GM12865 (cell line): ENCODE measurements around the gene ARID5B.

Source experiments
- DNase-seq: peaks from one replicate; pipeline ENCODE4 v3.0.0; 2010; ENCODE audit warnings: low read depth
- H3K4me3 ChIP-seq: 2 replicates; pipeline ENCODE4 v1.5.1; 2011; ENCODE audit warnings: mild to moderate bottlenecking, low read depth, low read length, control low read depth
- CTCF ChIP-seq: IDR thresholded peaks from 2 replicates; pipeline ENCODE4 v1.5.1; 2011; ENCODE audit warnings: low read length, control low read depth, low read depth, inconsistent platforms; ENCODE audit not compliant: insufficient read depth; ENCODE audit errors: missing control alignments

The ARID5B gene

GRCh38 chr10:61990761-61991135 lies 89.2 kb downstream of the ARID5B start:
- no peak for TF ChIP-seq CTCF
- no peak overlapping the region for H3K4me3 ChIP-seq
- no peak for DNase-seq

GRCh38 chr10:61991166-61991565 lies 89.7 kb downstream of the ARID5B start:
- no peak for DNase-seq
- no peak overlapping the region for H3K4me3 ChIP-seq
- no peak for TF ChIP-seq CTCF

GRCh38 chr10:61992059-61992460 lies 90.6 kb downstream of the ARID5B start:
- no peak for TF ChIP-seq CTCF
- DNase-seq, result no peak
- no peak overlapping the region for H3K4me3 ChIP-seq

- H3K4me3 ChIP-seq, result peak overlapping the region; percentile 45
- no peak for TF ChIP-seq CTCF
- peak; percentile 80 for DNase-seq
Observed at GRCh38 chr10:61992671-61993668, 91.5 kb downstream of the ARID5B start.

GRCh38 chr10:61993711-61994401 lies 92.4 kb downstream of the ARID5B start:
- TF ChIP-seq CTCF, result no peak
- no peak overlapping the region for H3K4me3 ChIP-seq
- no peak for DNase-seq

GRCh38 chr10:61994405-61995219 lies 93.1 kb downstream of the ARID5B start:
- DNase-seq, result no peak

More at GRCh38 chr10:61994405-61995219, 93.1 kb downstream of the ARID5B start:
- TF ChIP-seq CTCF, result no peak
- no peak overlapping the region for H3K4me3 ChIP-seq
